Subcutaneous adipose tissue (tissue), 4 donors: Measurements from ENCODE around the gene OTX1. TPM values are rescaled to one million over a fixed set of nuclear protein-coding genes. Genes with fewer than 3 reads are reported as not detected.

Experiments used
- CTCF ChIP-seq: fragments of 450-650 bp; IDR thresholded peaks from one replicate; pipeline ENCODE4 v1.5.1; 2016; ENCODE audit warnings: low read depth, mild to moderate bottlenecking, control low read depth, antibody characterized with exemption, moderate library complexity
- total RNA-seq, 4 donors: library from RNA; depleted of rRNA; stranded (reverse); fragments of >200 nt; gene quantifications; one replicate each; pipeline ENCODE4 v1.1.0, GENCODE V29; 2016

The OTX1 gene
- total RNA-seq, 4 donors from 2014 or later, result not detected

GRCh38 chr2:63013438-63013837 is 37.2 kb upstream of the OTX1 start:
- TF ChIP-seq CTCF, result no peak

- no peak for TF ChIP-seq CTCF
These were observed 35.2 kb upstream of the OTX1 start for GRCh38 chr2:63015389-63015788.

GRCh38 chr2:63018439-63018838 is 32.2 kb upstream of the OTX1 start:
- TF ChIP-seq CTCF, result no peak

- no peak for TF ChIP-seq CTCF
These were observed 27.2 kb upstream of the OTX1 start for GRCh38 chr2:63023444-63023843.

GRCh38 chr2:63027220-63027619 is 23.4 kb upstream of the OTX1 start:
- no peak for TF ChIP-seq CTCF

GRCh38 chr2:63029058-63029457 is 21.6 kb upstream of the OTX1 start:
- TF ChIP-seq CTCF, result no peak

GRCh38 chr2:63034526-63034925 is 16.1 kb upstream of the OTX1 start:
- no peak for TF ChIP-seq CTCF

GRCh38 chr2:63035169-63035568 is 15.5 kb upstream of the OTX1 start:
- no peak for TF ChIP-seq CTCF
